Mesendoderm (in vitro differentiated cells): ENCODE results near the gene GDI1.
A peak's percentile ranks its signal among the peaks of the same experiment; 100 is the strongest.

Experiments
- DNase-seq: peaks from one replicate; pipeline ENCODE4 v3.0.0; 2013
- H2AK5ac ChIP-seq: 2 replicates; pipeline ENCODE4 v1.6.1; 2013; ENCODE audit warnings: low read length, inconsistent platforms
- H2BK120ac ChIP-seq: 2 replicates; pipeline ENCODE4 v1.6.1; 2013; ENCODE audit warnings: low read depth, mild to moderate bottlenecking, low read length, moderate library complexity, mixed read lengths
- H2BK15ac ChIP-seq: replicated peaks from 2 replicates; pipeline ENCODE4 v1.6.1; 2013; ENCODE audit warnings: low read depth, mild to moderate bottlenecking, moderate library complexity
- H2BK5ac ChIP-seq: 2 replicates; pipeline ENCODE4 v1.6.1; 2013; ENCODE audit warnings: low read length, inconsistent platforms
- H3K18ac ChIP-seq: 2 replicates; pipeline ENCODE4 v1.6.1; 2013; ENCODE audit warnings: mild to moderate bottlenecking, low read length, mixed read lengths
- H3K23ac ChIP-seq: one replicate; pipeline ENCODE4 v1.6.1; 2013; ENCODE audit warnings: low read length
- H3K27ac ChIP-seq: 2 replicates; pipeline ENCODE4 v1.5.1; 2013; ENCODE audit warnings: low read depth, mild to moderate bottlenecking, inconsistent platforms, low read length, moderate library complexity
- H3K27me3 ChIP-seq: 2 replicates; pipeline ENCODE4 v1.6.1; 2013; ENCODE audit warnings: low read length, control low read depth, mild to moderate bottlenecking, inconsistent platforms; ENCODE audit not compliant: insufficient read depth, poor library complexity
- H3K36me3 ChIP-seq: 2 replicates; pipeline ENCODE4 v1.6.1; 2013; ENCODE audit warnings: low read length, inconsistent platforms; ENCODE audit not compliant: control insufficient read depth, insufficient read depth
- H3K4ac ChIP-seq: one replicate; pipeline ENCODE4 v1.6.1; 2013; ENCODE audit warnings: low read depth, mild to moderate bottlenecking, low read length, moderate library complexity
- H3K4me1 ChIP-seq: 2 replicates; pipeline ENCODE4 v1.6.1; 2013; ENCODE audit warnings: low read depth, low read length, inconsistent platforms; ENCODE audit not compliant: control insufficient read depth
- H3K4me2 ChIP-seq: 2 replicates; pipeline ENCODE4 v1.6.1; 2013; ENCODE audit warnings: low read length
- H3K4me3 ChIP-seq: 2 replicates; pipeline ENCODE4 v1.5.1; 2013; ENCODE audit warnings: mild to moderate bottlenecking, low read length
- H3K56ac ChIP-seq: one replicate; pipeline ENCODE4 v1.6.1; 2013; ENCODE audit warnings: low read length
- H3K79me1 ChIP-seq: 2 replicates; pipeline ENCODE4 v1.6.1; 2013; ENCODE audit warnings: low read length, inconsistent platforms
- H3K79me2 ChIP-seq: 2 replicates; pipeline ENCODE4 v1.6.1; 2013; ENCODE audit warnings: mild to moderate bottlenecking, low read length; ENCODE audit not compliant: control insufficient read depth, insufficient read depth
- H3K9ac ChIP-seq: 2 replicates; pipeline ENCODE4 v1.6.1; 2013; ENCODE audit warnings: low read length, inconsistent platforms
- H4K5ac ChIP-seq: one replicate; pipeline ENCODE4 v1.6.1; 2013; ENCODE audit warnings: low read length
- H4K8ac ChIP-seq: one replicate; pipeline ENCODE4 v1.6.1; 2013; ENCODE audit warnings: low read depth, mild to moderate bottlenecking, control low read depth, low read length, moderate library complexity
- WGBS: extraction: QIAGEN DNeasy Blood & Tissue Kit; methylation state at CpG from one replicate; pipeline ENCODE4 v1.1.7; 2013; ENCODE audit warnings: low lambda C conversion rate, missing lambda C conversion rate; ENCODE audit not compliant: insufficient coverage; ENCODE audit errors: extremely low coverage; 5-methylcytosine and 5-hydroxymethylcytosine counted together

Gene GDI1

DNA sequence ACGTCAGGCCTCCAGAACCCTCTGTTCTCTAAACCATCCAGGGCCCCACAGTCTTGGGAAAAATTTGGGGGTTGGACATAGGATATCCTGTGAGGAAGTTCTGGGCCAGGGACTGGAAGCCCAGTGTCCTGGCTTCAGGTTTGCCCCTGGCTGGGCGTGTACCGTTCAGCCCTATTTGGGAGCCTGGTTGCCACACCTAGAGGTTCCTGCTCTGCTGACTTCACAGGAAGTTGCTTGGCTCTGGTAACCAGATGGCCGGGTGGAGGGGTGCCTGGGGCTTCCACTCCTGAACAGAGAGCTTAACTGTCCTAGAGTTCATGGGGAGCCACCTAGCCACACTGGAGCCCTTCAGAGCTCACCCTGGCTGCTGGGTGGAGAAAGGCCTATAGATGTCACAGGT is 24.5 kb upstream of the GDI1 start:
- WGBS, result no CpG with 5 or more reads among the region's 4 CpGs

DNA sequence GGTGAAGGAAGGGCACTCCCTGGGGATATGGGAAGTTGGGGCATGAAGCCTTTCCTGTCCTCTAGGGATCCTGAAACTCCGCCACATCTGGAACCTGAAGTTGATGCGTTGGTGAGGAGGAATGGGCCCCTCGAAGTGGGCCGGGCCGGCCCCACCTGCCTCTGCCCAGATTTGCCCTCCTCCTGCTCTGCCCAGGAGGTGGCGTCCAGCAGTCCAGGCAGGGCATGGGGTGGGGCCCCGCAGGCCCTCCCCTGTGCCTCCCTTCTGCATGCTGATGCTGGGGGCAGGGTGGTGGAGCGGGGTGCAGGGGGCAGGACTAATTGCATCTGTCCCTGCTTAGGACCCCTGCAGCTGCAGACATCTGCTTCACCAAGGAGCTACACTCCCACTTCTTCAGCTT is 23.8 kb upstream of the GDI1 start:
- Histone ChIP-seq H2BK15ac (no peak overlapping the region), H3K4me1 (no peaks in the 10 kb centered on the region), H2AK5ac (no peak overlapping the region), H3K23ac (no peak overlapping the region), H4K5ac (no peak overlapping the region), H3K56ac (no peak overlapping the region), H3K4me3 (no peak overlapping the region), H3K27ac (no peak overlapping the region), H2BK5ac (no peak overlapping the region), H3K4me2 (no peak overlapping the region), H3K36me3 (no peaks in the 10 kb centered on the region), H3K18ac (no peak overlapping the region), H4K8ac (no peak overlapping the region), H3K4ac (no peak overlapping the region), H3K27me3 (no peaks in the 10 kb centered on the region), H3K79me1 (no peaks in the 10 kb centered on the region), H3K79me2 (no peaks in the 10 kb centered on the region), H3K9ac (no peak overlapping the region), H2BK120ac (no peak overlapping the region)
- DNase-seq, result no peak
- no CpG with 5 or more reads among the region's 8 CpGs for WGBS

More for the DNA sequence above, 24.5 kb upstream of the GDI1 start:
- Histone ChIP-seq H3K79me1 (no peaks in the 10 kb centered on the region), H3K4me2 (no peak overlapping the region), H3K4ac (no peak overlapping the region), H2AK5ac (no peak overlapping the region), H3K56ac (no peak overlapping the region), H3K9ac (peak overlapping the region; percentile 82), H2BK120ac (no peak overlapping the region), H3K79me2 (no peaks in the 10 kb centered on the region), H3K4me1 (no peaks in the 10 kb centered on the region), H3K23ac (no peak overlapping the region), H3K4me3 (no peak overlapping the region), H4K5ac (no peak overlapping the region), H3K18ac (no peak overlapping the region), H4K8ac (no peak overlapping the region), H3K27me3 (no peaks in the 10 kb centered on the region), H2BK15ac (no peak overlapping the region), H3K27ac (no peak overlapping the region), H3K36me3 (no peaks in the 10 kb centered on the region), H2BK5ac (no peak overlapping the region)
- DNase-seq, result no peak

GRCh38 chrX:154417157-154417556 is 19.8 kb upstream of the GDI1 start:
- no peak overlapping the region for H3K56ac ChIP-seq
- H3K4me3 ChIP-seq, result no peak overlapping the region
- no peak overlapping the region for H3K18ac ChIP-seq
- no peak overlapping the region for H3K23ac ChIP-seq
- no peak overlapping the region for H4K8ac ChIP-seq
- no peak for DNase-seq
- no peak overlapping the region for H3K9ac ChIP-seq
- no peak overlapping the region for H3K4me2 ChIP-seq
- no peak overlapping the region for H3K4ac ChIP-seq
- H2BK15ac ChIP-seq, result no peak overlapping the region
- no peak overlapping the region for H2BK5ac ChIP-seq
- H3K27ac ChIP-seq, result no peak overlapping the region
- no peaks in the 10 kb centered on the region for H3K27me3 ChIP-seq
- no peak overlapping the region for H2AK5ac ChIP-seq
- no peaks in the 10 kb centered on the region for H3K79me1 ChIP-seq
- H2BK120ac ChIP-seq, result no peak overlapping the region
- WGBS, result no CpG with 5 or more reads among the region's 7 CpGs
- H3K79me2 ChIP-seq, result no peaks in the 10 kb centered on the region
- H4K5ac ChIP-seq, result no peak overlapping the region
- no peaks in the 10 kb centered on the region for H3K36me3 ChIP-seq
- H3K4me1 ChIP-seq, result no peaks in the 10 kb centered on the region

DNA sequence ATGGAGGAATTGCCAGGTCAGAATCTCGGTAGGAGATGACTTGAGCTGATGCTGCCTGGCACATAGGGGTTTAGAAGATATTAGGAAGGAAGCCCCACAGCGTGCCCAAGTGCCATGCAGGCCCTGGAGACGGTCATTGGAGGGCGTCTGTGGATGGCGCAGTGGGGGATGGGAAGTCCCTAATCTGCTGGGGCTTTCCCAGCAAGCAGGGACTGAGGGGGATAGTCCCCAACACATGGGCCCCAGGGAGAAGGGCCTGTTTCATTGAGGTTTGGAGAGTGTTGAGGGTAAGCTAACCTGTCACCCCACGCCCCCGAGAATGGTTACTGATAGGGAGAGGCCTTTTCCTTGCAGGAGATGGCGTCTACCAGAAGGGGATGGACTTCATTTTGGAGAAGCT is 17.8 kb upstream of the GDI1 start:
- no peaks in the 10 kb centered on the region for H3K36me3 ChIP-seq
- no peak overlapping the region for H2BK15ac ChIP-seq
- no peaks in the 10 kb centered on the region for H3K79me2 ChIP-seq
- H4K8ac ChIP-seq, result no peak overlapping the region
- no CpG with 5 or more reads among the region's 8 CpGs for WGBS
- no peak overlapping the region for H2BK120ac ChIP-seq
- no peak overlapping the region for H4K5ac ChIP-seq
- no peak overlapping the region for H3K4ac ChIP-seq
- H3K4me1 ChIP-seq, result no peaks in the 10 kb centered on the region
- H3K23ac ChIP-seq, result no peak overlapping the region
- H2AK5ac ChIP-seq, result no peak overlapping the region
- H2BK5ac ChIP-seq, result no peak overlapping the region
- DNase-seq, result no peak
- H3K27ac ChIP-seq, result no peak overlapping the region
- no peak overlapping the region for H3K56ac ChIP-seq
- no peaks in the 10 kb centered on the region for H3K27me3 ChIP-seq
- H3K4me3 ChIP-seq, result no peak overlapping the region
- H3K4me2 ChIP-seq, result no peak overlapping the region
- no peak overlapping the region for H3K18ac ChIP-seq
- no peaks in the 10 kb centered on the region for H3K79me1 ChIP-seq
- H3K9ac ChIP-seq, result no peak overlapping the region

DNA sequence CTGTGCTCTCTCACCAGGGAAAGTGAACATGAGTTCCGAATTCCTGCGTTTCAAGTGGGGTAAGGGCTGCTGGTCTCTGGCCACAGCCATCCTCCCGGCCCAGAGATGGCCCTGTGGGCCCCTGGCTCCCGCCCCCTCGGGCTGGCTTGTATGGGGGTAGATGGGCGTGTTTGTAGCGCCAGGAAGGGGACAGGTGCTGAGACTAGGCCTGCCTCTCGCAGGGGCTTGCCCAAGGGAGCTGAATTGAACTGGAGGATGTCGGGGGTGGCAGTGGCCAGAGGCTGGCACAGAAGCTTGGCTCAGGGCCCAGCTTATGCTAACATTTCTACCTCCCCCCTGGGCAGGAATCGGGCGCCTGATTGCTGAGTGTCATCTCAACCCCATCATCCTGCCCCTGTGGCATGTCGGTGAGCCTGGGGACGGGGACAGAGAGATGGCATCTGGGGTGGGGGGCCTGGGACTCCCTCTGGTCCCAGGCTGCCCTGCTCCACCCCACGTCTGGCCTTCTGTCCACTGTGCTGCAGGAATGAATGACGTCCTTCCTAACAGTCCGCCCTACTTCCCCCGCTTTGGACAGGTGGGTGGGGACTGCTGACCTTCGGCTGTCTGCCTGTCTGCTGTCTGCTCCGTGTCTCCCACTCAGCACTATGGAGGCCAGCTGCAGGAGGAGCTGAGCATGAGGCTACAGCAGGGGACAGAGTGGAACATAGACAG is 17.1 kb upstream of the GDI1 start:
- Histone ChIP-seq H2AK5ac (no peak overlapping the region), H2BK15ac (no peak overlapping the region), H3K56ac (no peak overlapping the region), H3K18ac (no peak overlapping the region), H3K4ac (no peak overlapping the region), H4K5ac (no peak overlapping the region), H3K79me2 (no peaks in the 10 kb centered on the region), H3K4me2 (no peak overlapping the region), H3K27me3 (no peaks in the 10 kb centered on the region), H3K9ac (no peak overlapping the region), H4K8ac (no peak overlapping the region), H3K79me1 (no peaks in the 10 kb centered on the region), H2BK120ac (no peak overlapping the region), H3K4me1 (no peaks in the 10 kb centered on the region), H3K36me3 (no peaks in the 10 kb centered on the region), H3K4me3 (no peak overlapping the region), H3K23ac (no peak overlapping the region), H3K27ac (no peak overlapping the region), H2BK5ac (no peak overlapping the region)
- WGBS, result no CpG with 5 or more reads among the region's 19 CpGs
- no peak for DNase-seq

- no peak overlapping the region for H2BK15ac ChIP-seq
- no peaks in the 10 kb centered on the region for H3K27me3 ChIP-seq
- no peak overlapping the region for H4K8ac ChIP-seq
- H3K18ac ChIP-seq, result no peak overlapping the region
- no peak overlapping the region for H3K27ac ChIP-seq
- H2BK5ac ChIP-seq, result no peak overlapping the region
- H3K4me2 ChIP-seq, result no peak overlapping the region
- no peaks in the 10 kb centered on the region for H3K79me2 ChIP-seq
- no peak overlapping the region for H3K4me3 ChIP-seq
- H3K9ac ChIP-seq, result no peak overlapping the region
- DNase-seq, result no peak
- no CpG with 5 or more reads among the region's 10 CpGs for WGBS
- H3K79me1 ChIP-seq, result no peaks in the 10 kb centered on the region
- H2AK5ac ChIP-seq, result no peak overlapping the region
- H3K36me3 ChIP-seq, result no peaks in the 10 kb centered on the region
- H3K4me1 ChIP-seq, result no peaks in the 10 kb centered on the region
- no peak overlapping the region for H3K4ac ChIP-seq
- no peak overlapping the region for H2BK120ac ChIP-seq
- no peak overlapping the region for H4K5ac ChIP-seq
- no peak overlapping the region for H3K56ac ChIP-seq
- no peak overlapping the region for H3K23ac ChIP-seq
These were observed 16.6 kb upstream of the GDI1 start for GRCh38 chrX:154420402-154420756.
